Esophagus muscularis mucosa (tissue), 4 donors: ENCODE data around the gene ISY1. TPM values are rescaled to one million over a fixed set of nuclear protein-coding genes. Genes with fewer than 3 reads are reported as not detected.
A peak's percentile ranks its signal among the peaks of the same experiment; 100 is the strongest.
"Not testable (repeated sequence)": the region's sequence is repeated elsewhere in the genome, so short reads cannot be mapped to it uniquely, and the experiment has no call there.

Experiments
- DNase-seq: peaks from one replicate; pipeline ENCODE4 v3.0.0-alpha.2; 2017; ENCODE audit errors: extremely low spot score
- H3K27ac ChIP-seq, 4 donors: fragments of 200-600 bp; sonication (generic); replicated peaks in 1 of 4; 1 replicate in 3 of 4; 2 replicates in 1 of 4; pipeline ENCODE4 v1.5.1; 2016 to 2019; ENCODE audit warnings: mild to moderate bottlenecking in 1 of 4
- H3K27me3 ChIP-seq, 4 donors: fragments of 200-600 bp; sonication (generic); one replicate each; pipeline versions ENCODE4 v1.5.1 to v1.6.0; 2016 to 2019
- H3K36me3 ChIP-seq, 4 donors: fragments of 200-600 bp; sonication (generic); one replicate each; pipeline ENCODE4 v1.5.1; 2016 to 2019
- H3K4me1 ChIP-seq, 4 donors: fragments of 200-600 bp; sonication (generic); one replicate each; pipeline ENCODE4 v1.5.1; 2016 to 2019
- H3K4me3 ChIP-seq, 4 donors: fragments of 200-600 bp; sonication (generic); 1 replicate in 2 of 4; 2 replicates in 2 of 4; pipeline ENCODE4 v1.5.1; 2016 to 2019; ENCODE audit warnings: mild to moderate bottlenecking in 4 of 4, moderate library complexity in 1 of 4
- H3K9me3 ChIP-seq, 4 donors: fragments of 200-600 bp; sonication (generic); 1 replicate in 3 of 4; 2 replicates in 1 of 4; pipeline ENCODE4 v1.5.1; 2016 to 2019
- CTCF ChIP-seq, 3 experiments: fragments of 200-600 bp in 2 of 3; fragments of 450-650 bp in 1 of 3; sonication (generic) in 2 of 3; IDR thresholded peaks; one replicate each; pipeline ENCODE4 v1.5.1; 2017 to 2019; ENCODE audit warnings: antibody characterized with exemption in 3 of 3, mild to moderate bottlenecking in 2 of 3, moderate library complexity in 1 of 3
- EP300 ChIP-seq: sonication (generic); formaldehyde crosslinking; IDR thresholded peaks from one replicate; pipeline ENCODE4 v1.6.1; 2017; ENCODE audit warnings: antibody characterized with exemption
- POLR2A ChIP-seq: fragments of 450-650 bp; IDR thresholded peaks from one replicate; pipeline ENCODE4 v1.6.1; 2017; ENCODE audit warnings: antibody characterized with exemption, moderate library complexity, mild to moderate bottlenecking, low read depth
- POLR2AphosphoS5 ChIP-seq, 2 donors: sonication (generic); formaldehyde crosslinking; IDR thresholded peaks; one replicate each; pipeline ENCODE4 v1.6.1; 2017; ENCODE audit warnings: antibody characterized with exemption in 2 of 2
- WGBS: methylation state at CpG from one replicate; pipeline ENCODE4 v1.1.5; 2018; 5-methylcytosine and 5-hydroxymethylcytosine counted together
- intact Hi-C: fragments of 100-400 bp; cut with DNase I; formaldehyde crosslinking; loops from one replicate; pipeline ENCODE4 v1.15.1; 2023
- total RNA-seq, 4 donors: library from RNA; depleted of rRNA; stranded (reverse); fragments of >200 nt; gene quantifications; one replicate each; pipeline versions ENCODE4 v1.1.0 to v1.2.1, GENCODE V29; 2016

Gene ISY1
- total RNA-seq, 4 donors from 2014 or later = 15.4 to 26.7 (median 18.4) TPM

- Histone ChIP-seq H3K4me3 (peak overlapping the region; percentile 76 to 91 (median 80)), H3K27me3 (no peaks in the 10 kb centered on the region), H3K27ac (peak overlapping the region; percentile 93 to 97 (median 94)), H3K4me1 (peaks cover 24 to 31% (median 27%) of the 10 kb centered on the region in 4 donors), H3K9me3 (no peaks in the 10 kb centered on the region), H3K36me3 (peaks cover 22 to 44% (median 38%) of the 10 kb centered on the region in 4 donors)
- intact Hi-C loops = no loop called here
- no peak for TF ChIP-seq CTCF (IDR thresholded peaks at IDR 0.05)
- no peak for TF ChIP-seq EP300
- TF ChIP-seq POLR2AphosphoS5 (IDR thresholded peaks at IDR 0.05) = no peak
- no peak for TF ChIP-seq POLR2A
- 2% methylated on average over 12 of the region's 12 CpGs for WGBS
- no peak for DNase-seq
Observed at GRCh38 chr3:129161860-129162271, 1.0 kb upstream of the ISY1 start.

- no peak for DNase-seq
- H3K27ac ChIP-seq = no peak overlapping the region
- no peak overlapping the region for H3K4me3 ChIP-seq
- intact Hi-C loops = no loop called here
- peaks cover 48 to 89% (median 64%) of the 10 kb centered on the region in 4 donors for H3K36me3 ChIP-seq
- TF ChIP-seq POLR2A = no peak
- TF ChIP-seq CTCF (IDR thresholded peaks at IDR 0.05) = no peak
- no peak for TF ChIP-seq POLR2AphosphoS5 (IDR thresholded peaks at IDR 0.05)
- TF ChIP-seq EP300 = no peak
- no peaks in the 10 kb centered on the region for H3K4me1 ChIP-seq
- H3K9me3 ChIP-seq = no peaks in the 10 kb centered on the region
- H3K27me3 ChIP-seq = no peaks in the 10 kb centered on the region
Observed at GRCh38 chr3:129144786-129145185, 16.1 kb downstream of the ISY1 start.

GRCh38 chr3:129141011-129141410 is 19.9 kb downstream of the ISY1 start:
- DNase-seq, H3K9me3 ChIP-seq, H3K27ac ChIP-seq, H3K27me3 ChIP-seq, intact Hi-C loops, H3K4me1 ChIP-seq, H3K4me3 ChIP-seq: not testable (repeated sequence)
- WGBS = 95% methylated on average over 5 of the region's 5 CpGs
- H3K36me3 ChIP-seq = peaks cover 60 to 92% (median 82%) of the 10 kb centered on the region in 4 donors

GRCh38 chr3:129139911-129140310 is 21.0 kb downstream of the ISY1 start:
- Histone ChIP-seq H3K4me1 (no peaks in the 10 kb centered on the region), H3K27ac (no peak overlapping the region), H3K36me3 (peaks cover 59 to 94% (median 84%) of the 10 kb centered on the region in 4 donors), H3K27me3 (no peaks in the 10 kb centered on the region), H3K4me3 (no peak overlapping the region), H3K9me3 (no peaks in the 10 kb centered on the region)
- intact Hi-C loops = no loop called here
- TF ChIP-seq EP300 = no peak
- no peak for TF ChIP-seq POLR2A
- no peak for TF ChIP-seq CTCF (IDR thresholded peaks at IDR 0.05)
- no peak for TF ChIP-seq POLR2AphosphoS5 (IDR thresholded peaks at IDR 0.05)
- 50% methylated on average over 1 of the region's 1 CpG for WGBS
- no peak for DNase-seq

GRCh38 chr3:129136275-129136674 is 24.6 kb downstream of the ISY1 start:
- not testable (repeated sequence) for H3K9me3 ChIP-seq

More at GRCh38 chr3:129136275-129136674, 24.6 kb downstream of the ISY1 start:
- 92% methylated on average over 10 of the region's 10 CpGs for whole genome bisulfite sequencing
- H3K4me1 ChIP-seq, H3K27me3 ChIP-seq, H3K27ac ChIP-seq, intact Hi-C loops, DNase-seq, H3K4me3 ChIP-seq: not testable (repeated sequence)
- H3K36me3 ChIP-seq = peaks cover 77 to 100% (median 95%) of the 10 kb centered on the region in 4 donors
